HG02885 (cell line): Measurements from ENCODE around the gene GJD4.
A peak's percentile ranks its signal among the peaks of the same experiment; 100 is the strongest.

Experiments used
- ATAC-seq: cut with Tn5 transposase; IDR thresholded peaks from one replicate; pipeline ENCODE4 v1.9.1; 2021; ENCODE audit warnings: mild to moderate bottlenecking; ENCODE audit not compliant: unreplicated experiment, poor library complexity

Gene GJD4

GRCh38 chr10:35613597-35614226 lies 8.6 kb downstream of the GJD4 start:
- ATAC-seq = no peak

GRCh38 chr10:35614312-35614711 lies 9.2 kb downstream of the GJD4 start:
- no peak for ATAC-seq

- ATAC-seq = no peak
Measured at GRCh38 chr10:35626971-35627507, 21.9 kb downstream of the GJD4 start.

- no peak for ATAC-seq
Measured at GRCh38 chr10:35631404-35631803, 26.3 kb downstream of the GJD4 start.

- no peak for ATAC-seq
Measured at GRCh38 chr10:35632027-35632426, 26.9 kb downstream of the GJD4 start.

GRCh38 chr10:35633006-35633980 lies 28.2 kb downstream of the GJD4 start:
- ATAC-seq = no peak

- peak; percentile 86 for ATAC-seq
Measured at GRCh38 chr10:35635576-35635975, 30.4 kb downstream of the GJD4 start.

- ATAC-seq = no peak
Measured at GRCh38 chr10:35636956-35637355, 31.8 kb downstream of the GJD4 start.

GRCh38 chr10:35637462-35637861 lies 32.3 kb downstream of the GJD4 start:
- no peak for ATAC-seq

- no peak for ATAC-seq
Measured at GRCh38 chr10:35638101-35638500, 33.0 kb downstream of the GJD4 start.

- no peak for ATAC-seq
Measured at GRCh38 chr10:35639021-35639727, 34.0 kb downstream of the GJD4 start.

GRCh38 chr10:35639728-35640401 lies 34.7 kb downstream of the GJD4 start:
- no peak for ATAC-seq

GRCh38 chr10:35640474-35640873 lies 35.3 kb downstream of the GJD4 start:
- ATAC-seq = peak; percentile 43

GRCh38 chr10:35640951-35641675 lies 36.0 kb downstream of the GJD4 start:
- peak; percentile 45 for ATAC-seq

- peak; percentile 31 for ATAC-seq
Measured at GRCh38 chr10:35641676-35642034, 36.5 kb downstream of the GJD4 start.

- ATAC-seq = peak; percentile 88
Measured at GRCh38 chr10:35642035-35642792, 37.1 kb downstream of the GJD4 start, which contains the start of gene FZD8. Gene FZD8 (minus strand): TSS chr10:35642296. CDS start chr10:35641429, 867 bp downstream.

GRCh38 chr10:35642793-35643114 lies 37.6 kb downstream of the GJD4 start:
- no peak for ATAC-seq

GRCh38 chr10:35643151-35644049 lies 38.3 kb downstream of the GJD4 start:
- no peak for ATAC-seq
